HG03097 (cell line): Measurements from ENCODE around the gene IL22RA2.

ENCODE experiments used
- ATAC-seq: cut with Tn5 transposase; IDR thresholded peaks from one replicate; pipeline ENCODE4 v1.9.1; 2021; ENCODE audit not compliant: unreplicated experiment, low FRiP score

IL22RA2 gene

DNA sequence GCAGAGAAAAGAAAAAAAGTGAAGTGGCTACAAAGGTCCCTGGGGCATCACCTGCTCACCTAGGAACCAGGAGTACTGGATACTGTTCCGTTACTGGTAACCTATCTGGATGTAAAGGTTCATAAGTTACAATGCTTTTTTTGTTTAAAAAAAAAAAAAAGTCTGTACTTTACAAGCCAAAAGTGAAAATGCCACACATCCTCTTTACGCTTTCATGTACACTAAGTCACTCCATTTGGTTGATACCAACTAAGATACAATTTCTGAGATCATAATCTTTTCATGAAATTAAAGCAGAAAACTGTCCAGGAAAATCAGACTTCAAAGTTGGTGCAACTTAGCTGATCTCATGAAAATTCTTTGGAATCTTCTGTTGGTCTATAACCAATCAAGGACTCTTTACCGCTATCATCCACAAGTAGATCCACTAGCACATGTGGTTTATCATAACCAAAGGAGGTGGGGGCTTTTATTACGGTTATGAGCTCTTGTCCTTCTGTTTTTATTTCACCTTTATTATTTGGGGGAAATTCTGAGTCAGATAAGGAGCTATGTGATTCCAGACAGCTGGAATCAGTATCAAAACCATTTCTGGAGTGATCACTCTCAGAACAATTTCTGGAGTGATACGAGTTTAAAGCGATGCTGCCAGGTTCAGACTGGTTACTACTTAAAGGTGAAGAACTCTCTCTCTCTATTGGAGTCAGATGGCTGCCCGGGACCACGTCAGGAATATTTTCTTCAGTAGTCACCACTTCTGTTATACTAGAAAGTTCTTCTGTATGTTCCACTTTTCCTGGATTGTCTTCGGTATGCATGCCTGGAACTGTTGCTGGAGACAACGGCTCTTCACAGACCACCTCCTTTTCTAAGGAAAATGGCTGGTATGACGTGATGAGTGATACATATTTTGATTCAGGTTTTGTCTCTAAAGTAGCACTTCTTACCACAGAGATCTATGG is 24.5 kb upstream of the IL22RA2 start:
- ATAC-seq, result no peak

DNA sequence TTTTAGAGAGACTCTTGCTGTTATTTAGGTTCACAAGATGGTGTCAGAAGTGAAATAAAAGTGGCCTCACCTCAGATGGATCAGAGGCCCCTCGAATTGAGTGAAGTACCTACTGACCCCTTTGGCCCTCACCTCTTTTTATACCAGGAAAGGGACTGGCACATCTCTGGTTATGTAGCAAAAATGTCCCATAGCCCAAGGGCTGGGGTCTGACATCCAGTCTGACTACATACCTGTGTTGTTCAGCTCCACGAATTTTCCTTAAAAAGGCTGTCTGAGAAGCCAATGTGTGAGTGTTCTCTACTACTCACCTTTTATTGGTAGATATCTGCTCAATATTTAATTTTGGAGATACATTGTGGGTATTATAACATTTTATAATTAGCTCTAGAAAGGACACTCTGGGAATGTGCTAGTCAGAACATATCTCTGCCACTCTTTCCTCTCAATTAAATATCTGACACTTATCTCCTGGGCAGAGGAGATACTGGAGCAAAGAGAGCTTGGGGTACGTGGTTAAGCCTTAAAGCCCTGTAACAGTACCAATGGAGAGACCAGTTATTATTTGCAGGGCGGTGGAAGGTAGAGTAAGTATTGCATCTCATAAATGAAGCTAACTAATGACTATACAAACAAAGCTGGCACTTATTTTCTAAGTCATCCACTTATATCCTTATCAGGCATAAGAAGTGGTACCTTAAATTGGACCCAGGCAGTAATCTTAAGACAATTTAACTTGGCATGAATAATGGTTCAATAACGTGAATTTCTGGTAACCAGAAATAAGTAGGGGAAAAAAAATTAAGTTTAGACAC is 20.0 kb upstream of the IL22RA2 start:
- no peak for ATAC-seq

DNA sequence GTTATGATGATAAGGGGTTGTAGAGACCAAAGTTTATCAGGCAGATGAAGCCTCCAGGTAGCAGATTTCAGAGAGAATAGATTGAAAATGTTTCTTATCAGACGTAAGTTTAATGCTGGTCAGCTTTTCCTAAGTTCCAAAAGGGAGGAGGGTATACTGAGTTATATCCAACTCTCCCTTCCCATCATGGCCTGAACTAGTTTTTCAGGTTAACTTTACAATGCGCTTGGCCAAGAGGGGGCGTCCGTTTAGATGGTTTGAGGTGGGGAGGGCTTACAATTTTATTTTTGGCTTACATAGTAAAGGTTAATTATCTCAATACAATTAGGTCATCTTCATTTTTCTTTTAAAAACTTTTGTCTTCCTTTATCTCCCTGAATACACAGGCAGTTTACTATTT is 19.4 kb upstream of the IL22RA2 start:
- no peak for ATAC-seq

DNA sequence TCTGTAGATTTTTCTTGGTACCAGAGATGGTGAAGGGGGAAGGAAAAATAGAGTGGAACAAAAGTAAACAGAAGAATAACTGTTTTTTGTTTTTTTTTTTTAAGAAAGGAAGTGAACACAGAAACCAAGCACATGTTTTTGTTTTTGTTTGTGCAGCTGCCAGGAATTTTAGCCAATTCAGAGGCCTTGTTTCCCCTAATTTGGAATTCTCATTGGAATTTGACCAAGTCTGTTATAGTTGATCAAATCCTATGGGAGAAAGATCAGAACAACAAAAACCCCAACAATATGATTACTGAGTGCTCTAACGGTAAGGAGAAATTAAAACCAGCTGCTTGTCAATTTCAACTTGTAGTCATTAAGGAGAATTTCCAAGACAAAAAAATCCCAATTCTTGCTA is 18.2 kb upstream of the IL22RA2 start:
- ATAC-seq, result no peak

DNA sequence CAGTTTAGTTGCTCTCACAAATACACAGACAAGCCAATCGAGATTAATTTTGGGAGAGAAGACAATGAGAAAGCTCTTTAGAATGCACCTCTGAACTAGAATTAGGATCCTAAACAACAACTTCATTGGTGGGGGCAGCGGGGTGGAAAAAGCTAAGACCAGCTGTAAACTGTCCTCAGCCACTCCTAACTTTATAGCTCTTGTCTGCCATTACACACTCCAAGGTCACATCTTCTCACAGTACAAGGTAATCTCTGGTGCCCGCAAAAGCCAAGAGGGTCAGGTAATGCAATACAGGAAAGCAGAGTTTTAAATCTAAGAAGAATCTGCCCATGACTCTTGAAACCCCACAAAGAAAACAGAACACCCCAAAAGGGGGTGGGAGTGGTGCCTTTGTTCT is 17.8 kb upstream of the IL22RA2 start:
- ATAC-seq, result no peak

DNA sequence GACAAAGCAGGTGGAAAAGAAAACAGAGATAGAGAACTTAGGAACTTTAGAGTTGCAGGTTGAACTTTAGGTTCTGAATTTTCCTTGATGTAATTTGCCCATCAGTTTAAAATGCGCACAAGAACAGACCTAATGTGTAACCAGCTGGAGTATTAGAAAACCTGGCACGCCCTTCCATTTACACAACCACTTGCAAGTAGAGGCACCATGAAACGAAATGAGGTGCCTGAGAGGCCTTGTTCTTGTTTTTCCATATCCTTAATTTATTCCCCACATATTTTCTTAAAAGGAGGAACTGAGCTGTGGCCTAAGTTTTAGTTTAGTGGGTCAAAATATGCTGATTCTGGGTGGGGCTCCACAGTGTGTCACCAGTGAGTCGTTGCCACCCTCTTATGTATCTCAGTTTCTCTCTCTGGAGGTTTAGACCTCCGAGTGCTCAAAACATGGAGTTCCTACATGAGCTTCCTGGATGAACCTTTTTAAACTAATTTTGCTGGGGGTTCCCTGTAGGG is 17.2 kb upstream of the IL22RA2 start:
- ATAC-seq, result no peak

DNA sequence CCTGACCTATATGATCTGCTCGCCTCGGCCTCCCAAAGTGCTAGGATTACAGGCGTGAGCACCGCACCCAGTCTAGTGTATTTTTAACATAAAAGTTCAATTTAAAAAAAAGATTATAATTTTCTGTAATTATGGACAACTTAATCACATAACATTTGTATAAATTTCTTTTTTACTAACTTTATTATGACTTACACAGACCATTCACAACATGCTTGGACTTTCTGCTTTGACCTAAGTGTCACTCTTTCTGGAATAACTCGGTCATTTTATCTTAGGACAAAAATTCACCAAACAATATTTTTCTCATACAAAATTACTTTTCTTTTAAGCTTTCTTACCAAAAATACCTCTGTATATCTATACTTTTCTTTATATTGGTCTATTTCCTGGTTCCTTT is 15.4 kb upstream of the IL22RA2 start:
- ATAC-seq, result no peak

- ATAC-seq, result no peak
Observed at GRCh38 chr6:137185290-137185689, 11.8 kb upstream of the IL22RA2 start.

GRCh38 chr6:137182654-137183073 is 9.2 kb upstream of the IL22RA2 start:
- no peak for ATAC-seq

DNA sequence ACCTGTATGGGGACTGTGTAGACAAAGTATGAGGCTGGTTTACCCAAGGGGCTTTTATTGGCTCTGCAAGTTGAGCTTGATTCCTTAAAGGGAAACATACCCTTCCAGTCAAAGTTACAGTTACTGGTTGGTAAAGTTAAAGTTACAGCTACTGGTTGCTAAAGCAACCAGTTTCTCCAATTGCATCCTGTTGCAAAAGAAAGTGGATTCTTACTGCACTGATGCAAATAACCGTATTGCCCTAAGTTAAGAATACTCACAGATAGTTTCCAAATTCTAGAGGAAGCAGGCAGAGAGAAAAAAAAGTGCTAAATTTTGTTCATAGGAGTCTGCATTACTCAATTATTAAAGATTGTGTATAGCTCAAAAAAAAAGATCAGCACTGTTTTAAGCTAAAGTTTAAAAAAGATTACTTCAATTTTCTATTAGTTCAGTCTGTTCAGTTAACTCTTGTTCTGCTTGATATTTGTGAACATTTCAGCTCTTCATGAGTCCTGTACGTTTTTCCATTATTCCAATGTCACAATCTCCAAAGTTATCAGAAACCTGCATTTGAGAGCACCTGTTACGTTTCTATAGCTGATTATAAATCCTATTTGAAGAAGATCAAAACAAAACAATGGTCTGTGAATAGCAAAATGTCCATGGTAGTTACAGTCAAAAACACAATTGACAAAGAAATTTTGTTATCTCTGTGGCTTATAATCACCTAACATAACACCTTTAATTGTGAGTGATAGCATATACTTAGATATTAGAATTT is 8.6 kb upstream of the IL22RA2 start:
- no peak for ATAC-seq

DNA sequence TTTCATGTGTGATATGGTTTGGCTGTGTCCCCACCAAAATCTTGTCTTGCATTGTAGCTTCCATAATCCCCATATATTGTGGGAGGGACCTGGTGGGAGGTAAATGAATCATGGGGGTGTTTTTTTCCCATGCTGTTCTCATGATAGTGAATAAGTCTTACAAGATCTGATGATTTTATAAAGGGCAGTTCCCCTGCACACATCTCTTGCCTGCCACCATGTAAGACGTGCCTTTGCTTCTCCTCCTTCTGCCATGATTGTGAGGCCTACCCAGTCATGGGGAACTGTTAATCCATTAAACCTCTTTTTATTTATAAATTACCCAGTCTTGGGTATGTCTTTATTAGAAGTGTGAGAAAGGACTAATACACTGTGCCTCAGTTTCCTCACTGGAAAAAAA is 4.2 kb upstream of the IL22RA2 start:
- ATAC-seq, result no peak

DNA sequence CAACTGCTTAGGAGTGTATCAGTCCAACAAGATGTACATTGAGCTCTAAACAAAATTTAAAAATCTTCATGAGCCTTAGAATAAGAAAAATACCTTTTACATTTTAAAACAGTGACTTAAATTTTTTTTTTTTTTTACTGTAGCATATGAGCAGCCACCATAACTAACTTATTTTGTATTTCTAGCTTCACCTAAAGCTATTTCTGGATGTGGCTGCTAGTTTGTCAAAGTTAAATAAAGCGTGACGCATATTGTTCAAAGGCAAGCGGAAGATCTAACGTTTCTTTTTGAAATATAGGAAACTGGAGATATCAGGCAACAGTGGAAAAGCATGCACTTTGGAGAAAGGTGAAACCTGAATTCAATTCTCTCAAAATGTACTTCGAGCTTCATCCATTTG is 3.3 kb upstream of the IL22RA2 start:
- ATAC-seq, result no peak

DNA sequence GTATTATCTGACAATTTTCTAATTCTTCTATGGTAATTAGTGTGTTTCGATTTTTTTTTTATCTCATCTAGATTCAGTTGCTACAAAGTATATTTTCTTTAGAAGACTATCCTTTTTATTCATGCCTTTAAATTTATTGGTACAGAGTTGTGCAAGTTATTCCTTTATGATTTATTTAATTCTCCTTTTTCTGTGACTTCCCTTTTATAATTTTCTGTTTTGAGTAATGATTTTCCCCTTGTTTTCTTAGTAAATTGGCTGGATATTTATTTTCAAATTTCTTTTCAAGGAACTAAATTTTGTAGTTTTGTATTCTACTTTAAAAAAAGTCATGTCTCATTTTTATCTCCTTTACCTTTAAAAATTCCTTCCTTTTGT is 2.4 kb upstream of the IL22RA2 start:
- ATAC-seq, result no peak

DNA sequence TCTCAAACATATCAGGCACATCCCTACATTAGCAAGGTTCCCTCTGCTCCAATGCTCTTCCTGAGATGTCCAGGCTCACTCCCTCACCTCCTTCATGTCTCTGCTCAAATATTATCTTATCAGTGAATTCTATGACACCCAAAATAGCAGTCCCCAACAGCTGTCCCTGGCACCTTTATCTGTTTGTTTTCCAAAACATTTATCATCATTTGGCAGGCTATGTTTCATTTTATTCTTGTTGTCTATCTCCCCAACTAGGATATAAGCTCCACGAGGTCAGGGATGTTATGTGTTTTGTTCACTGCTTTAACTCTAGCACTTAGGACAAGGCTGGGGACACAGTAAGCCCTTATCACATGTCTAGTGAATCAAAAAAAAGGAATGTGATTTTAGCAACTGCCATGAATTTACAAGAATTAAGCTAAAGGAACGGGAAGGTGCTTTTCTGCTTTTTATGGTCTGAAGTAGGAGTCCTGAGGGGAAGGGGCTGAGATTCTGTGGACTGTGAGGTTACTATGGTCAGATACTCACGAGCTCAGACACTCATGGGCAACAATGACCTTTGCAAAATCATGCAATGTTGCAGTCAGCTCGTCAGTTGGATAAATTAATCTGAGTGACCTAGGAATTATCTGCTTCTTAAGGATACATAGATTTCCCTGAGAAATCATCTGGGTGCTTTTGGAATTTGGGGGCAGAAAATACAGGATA is 1.9 kb upstream of the IL22RA2 start:
- ATAC-seq, result no peak

- no peak for ATAC-seq
Observed at GRCh38 chr6:137172734-137173431, 561 bp downstream of the IL22RA2 start.

DNA sequence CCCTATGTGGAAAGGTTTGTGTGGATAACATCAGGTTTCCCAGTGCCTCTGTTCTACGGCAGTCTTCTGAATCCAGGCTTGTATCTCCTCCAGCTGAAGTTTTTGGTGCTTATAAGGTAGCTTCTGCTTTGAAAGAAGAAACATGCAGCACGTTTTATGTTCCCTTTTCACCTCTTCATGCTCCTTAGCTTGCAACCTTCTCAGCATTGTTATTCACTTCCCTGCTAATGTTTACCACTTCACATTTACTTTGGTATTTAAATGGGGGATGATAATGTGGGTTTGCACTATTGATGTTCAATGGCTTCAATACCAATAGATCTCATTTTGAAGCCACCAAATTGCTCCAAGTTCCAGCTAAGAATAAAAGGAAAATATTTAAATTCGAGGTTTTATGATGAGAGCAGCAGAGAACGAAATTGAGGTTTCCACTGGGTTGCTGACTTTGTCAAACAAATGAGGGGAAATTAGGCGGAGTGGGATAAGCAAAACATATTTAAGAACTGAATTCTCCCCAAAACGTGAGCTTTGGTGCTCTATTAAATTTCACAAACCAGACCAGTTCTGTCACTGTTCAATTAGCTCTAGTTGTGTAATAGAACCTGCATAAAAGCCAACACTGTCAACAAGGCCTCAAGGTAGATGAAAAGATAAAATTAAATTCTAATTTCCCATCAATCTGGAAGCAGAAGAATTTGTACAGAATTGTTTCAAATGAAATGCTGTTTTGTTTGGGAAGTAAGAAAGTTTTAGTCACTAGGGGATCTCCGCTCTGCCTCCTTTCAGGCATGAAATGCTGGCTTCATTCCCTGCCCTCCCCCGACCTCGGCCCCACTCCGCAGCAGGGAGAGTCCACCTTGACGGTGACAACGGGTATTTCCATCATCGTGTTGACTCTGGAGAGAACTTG is 1.4 kb downstream of the IL22RA2 start:
- ATAC-seq, result no peak

DNA sequence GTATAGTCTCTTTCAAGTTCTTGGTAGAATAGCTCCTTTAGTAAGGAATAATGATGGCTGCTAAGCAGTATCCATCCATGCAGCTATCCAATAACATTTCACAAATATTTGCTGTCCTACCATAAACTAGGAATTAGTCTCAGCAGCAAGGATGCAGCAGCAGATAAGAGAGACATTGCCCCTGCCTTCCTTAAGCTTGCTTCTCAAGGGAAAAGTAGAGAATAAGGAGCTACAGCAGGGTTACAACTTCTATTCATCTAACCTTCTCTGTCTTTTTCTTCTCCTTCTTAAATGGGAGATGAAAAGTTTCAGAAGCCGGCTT is 2.4 kb downstream of the IL22RA2 start:
- ATAC-seq, result no peak

DNA sequence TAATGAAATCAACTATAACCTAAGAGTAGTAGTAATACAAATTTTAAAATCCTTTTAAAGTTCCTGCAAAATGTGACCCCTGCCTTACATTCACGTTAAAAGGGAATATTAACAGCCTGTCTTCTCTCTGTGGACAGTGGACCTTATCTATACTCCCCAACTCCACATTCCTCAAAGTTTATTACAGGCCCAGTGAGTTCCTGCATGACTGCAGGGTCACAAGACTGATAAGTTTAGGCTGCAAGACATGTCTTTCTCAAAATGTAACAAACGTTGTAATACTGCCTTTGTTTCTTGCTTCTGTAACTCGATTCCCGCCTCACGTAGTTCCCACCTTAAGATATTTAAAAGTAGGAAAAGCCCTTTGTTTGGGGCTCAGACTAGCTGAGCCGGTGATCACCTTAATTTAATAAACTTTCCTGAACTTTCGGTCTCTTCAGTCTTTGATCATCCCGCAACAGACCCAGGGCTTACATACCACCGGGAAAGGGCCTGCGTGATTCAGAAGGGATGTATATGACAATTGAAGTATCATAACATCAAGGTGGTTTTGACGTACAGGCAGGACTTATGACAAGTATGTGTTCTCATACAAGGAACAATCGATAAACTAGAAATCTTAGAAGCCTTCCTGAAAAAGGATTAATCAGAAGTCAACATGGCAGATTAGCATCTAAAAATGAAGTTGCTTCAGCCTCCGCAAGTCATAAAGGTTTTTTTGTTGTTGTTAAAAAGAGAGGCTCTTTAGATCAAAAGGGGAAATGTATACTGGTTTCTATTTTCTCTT is 3.0 kb downstream of the IL22RA2 start:
- ATAC-seq, result no peak
